Vagina (tissue), 2 donors: ENCODE results near the gene CGB8.

Experiments used
- POLR2A ChIP-seq, 2 donors: fragments of 450-650 bp; IDR thresholded peaks; one replicate each; pipeline ENCODE4 v1.6.1; 2017; ENCODE audit warnings: antibody characterized with exemption in 2 of 2, mild to moderate bottlenecking in 2 of 2, moderate library complexity in 2 of 2
- TF ChIP-seq, protein P1 (sequence below), 3 experiments: fragments of 450-650 bp in 2 of 3; fragments of 200-600 bp in 1 of 3; sonication (generic) in 1 of 3; IDR thresholded peaks; one replicate each; pipeline ENCODE4 v1.5.1; 2017 to 2019; ENCODE audit warnings: antibody characterized with exemption in 3 of 3, mild to moderate bottlenecking in 2 of 3, moderate library complexity in 2 of 3

DNA sequence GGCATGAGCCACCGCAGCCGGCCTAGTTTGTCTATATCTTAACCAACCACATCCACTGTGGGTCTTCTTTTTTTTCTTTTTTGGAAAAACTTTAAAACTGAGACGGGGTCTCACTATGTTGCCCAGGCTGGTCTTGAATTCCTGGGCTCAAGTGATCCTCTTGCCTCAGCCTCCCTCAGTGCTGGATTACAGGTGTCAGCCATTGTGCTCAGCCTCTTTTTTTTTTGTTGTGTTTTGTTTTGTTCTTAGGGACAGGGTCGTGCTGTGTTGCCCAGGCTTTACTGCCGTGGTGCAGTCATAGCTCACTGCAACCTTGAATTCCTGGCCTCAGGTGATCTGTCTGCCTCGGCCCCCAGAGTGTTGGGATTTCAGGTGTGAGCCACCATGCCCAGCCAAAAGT is 43.8 kb upstream of the CGB8 start:
- TF ChIP-seq, protein P1, sequence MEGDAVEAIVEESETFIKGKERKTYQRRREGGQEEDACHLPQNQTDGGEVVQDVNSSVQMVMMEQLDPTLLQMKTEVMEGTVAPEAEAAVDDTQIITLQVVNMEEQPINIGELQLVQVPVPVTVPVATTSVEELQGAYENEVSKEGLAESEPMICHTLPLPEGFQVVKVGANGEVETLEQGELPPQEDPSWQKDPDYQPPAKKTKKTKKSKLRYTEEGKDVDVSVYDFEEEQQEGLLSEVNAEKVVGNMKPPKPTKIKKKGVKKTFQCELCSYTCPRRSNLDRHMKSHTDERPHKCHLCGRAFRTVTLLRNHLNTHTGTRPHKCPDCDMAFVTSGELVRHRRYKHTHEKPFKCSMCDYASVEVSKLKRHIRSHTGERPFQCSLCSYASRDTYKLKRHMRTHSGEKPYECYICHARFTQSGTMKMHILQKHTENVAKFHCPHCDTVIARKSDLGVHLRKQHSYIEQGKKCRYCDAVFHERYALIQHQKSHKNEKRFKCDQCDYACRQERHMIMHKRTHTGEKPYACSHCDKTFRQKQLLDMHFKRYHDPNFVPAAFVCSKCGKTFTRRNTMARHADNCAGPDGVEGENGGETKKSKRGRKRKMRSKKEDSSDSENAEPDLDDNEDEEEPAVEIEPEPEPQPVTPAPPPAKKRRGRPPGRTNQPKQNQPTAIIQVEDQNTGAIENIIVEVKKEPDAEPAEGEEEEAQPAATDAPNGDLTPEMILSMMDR (IDR thresholded peaks at IDR 0.05): no peak
- no peak for TF ChIP-seq POLR2A (IDR thresholded peaks at IDR 0.05)
